Activated CD4-positive, alpha-beta T cell treated with anti-CD3 and anti-CD28 coated beads, Interleukin-2, Interleukin-6, amounts not matched to agents 100 ng/mL and 50 ng/mL, durations not matched to agents 16 hours and 8 hours (primary cell): ENCODE data around the gene MGAM2.
A peak's percentile ranks its signal among the peaks of the same experiment; 100 is the strongest.

Source experiments
- DNase-seq: peaks from one replicate; pipeline ENCODE4 v3.0.0-alpha.2; 2020

MGAM2 gene

DNA sequence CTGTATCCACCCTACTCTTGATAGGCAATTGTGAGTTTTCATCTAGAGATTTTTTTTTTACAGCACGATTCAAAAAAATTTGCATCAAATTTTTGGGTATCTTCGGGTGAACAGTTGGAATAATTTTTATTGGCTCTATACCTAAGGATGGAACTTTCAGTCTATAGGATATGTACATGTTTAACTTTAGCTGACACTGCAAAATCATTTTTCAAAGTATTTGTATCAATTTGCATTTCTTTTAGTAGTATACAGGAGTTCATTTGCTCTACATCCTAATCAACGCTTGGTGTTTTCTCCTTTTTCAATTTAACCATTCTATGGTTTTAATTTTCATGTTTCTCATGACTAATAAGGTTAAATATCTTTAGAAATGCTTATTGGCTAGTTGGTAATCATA, 11.7 kb downstream of the MGAM2 start:
- DNase-seq, result no peak

- no peak for DNase-seq
Measured at GRCh38 chr7:142125256-142125955, 13.9 kb downstream of the MGAM2 start.

- no peak for DNase-seq
Measured at GRCh38 chr7:142130267-142130666, 18.7 kb downstream of the MGAM2 start.

GRCh38 chr7:142131439-142132185, 20.1 kb downstream of the MGAM2 start:
- DNase-seq, result no peak

- no peak for DNase-seq
Measured at GRCh38 chr7:142133731-142134148, 22.2 kb downstream of the MGAM2 start.

GRCh38 chr7:142134909-142135308, 23.4 kb downstream of the MGAM2 start:
- no peak for DNase-seq

DNA sequence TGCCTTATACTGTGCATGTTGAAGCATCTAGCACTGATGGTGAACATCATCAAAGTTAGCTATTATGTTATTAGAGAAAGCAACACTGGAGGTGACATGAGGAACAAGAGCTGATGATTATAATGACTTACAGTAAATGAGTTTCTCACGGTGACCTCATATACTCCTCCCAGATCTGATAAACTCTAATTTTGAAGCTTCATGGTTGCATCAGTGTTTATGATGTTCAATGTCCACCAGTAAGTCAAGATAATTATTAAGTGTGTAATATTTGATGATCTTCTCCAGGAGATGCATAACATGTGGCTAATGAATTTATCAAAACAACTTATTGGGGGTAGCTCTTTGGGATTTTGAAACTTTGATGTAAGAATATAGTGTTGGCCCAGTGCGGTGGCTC, 27.5 kb downstream of the MGAM2 start:
- no peak for DNase-seq

DNA sequence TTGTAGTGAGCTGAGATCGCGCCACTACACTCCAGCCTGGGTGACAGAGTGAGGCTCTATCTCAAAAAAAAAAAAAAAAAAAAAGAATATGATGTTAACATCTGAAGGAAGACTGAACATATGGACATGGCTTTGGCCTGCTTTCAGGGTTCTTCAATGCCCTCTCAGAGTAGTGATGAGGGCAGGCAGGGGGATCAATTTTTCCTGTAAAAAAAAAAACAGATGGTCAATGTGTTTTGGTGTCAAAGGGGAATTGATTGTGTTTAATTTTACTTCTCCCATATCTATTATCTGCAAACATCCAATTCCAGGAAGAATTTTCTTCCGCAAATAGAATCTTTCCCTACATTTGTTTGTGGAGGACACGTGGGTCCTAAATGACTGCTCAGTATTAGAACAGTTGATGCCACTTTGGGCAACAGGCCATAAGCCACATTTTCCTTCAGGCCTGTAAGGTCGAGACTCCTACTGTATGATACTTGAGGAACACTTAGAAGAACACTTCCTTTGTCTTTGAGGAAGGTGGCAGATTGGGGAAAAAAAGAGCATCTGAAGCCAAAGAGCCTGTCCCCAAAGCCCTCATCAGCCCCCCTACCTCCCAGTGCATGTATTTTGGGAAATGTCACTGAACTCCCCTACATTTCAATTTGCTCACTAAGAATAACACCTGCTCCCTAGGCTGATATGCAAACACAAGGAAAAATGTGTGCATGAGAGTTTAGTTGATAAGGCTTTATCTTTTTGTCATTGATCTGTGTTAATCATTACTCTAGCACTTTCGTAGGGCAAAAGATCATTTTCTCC, 28.3 kb downstream of the MGAM2 start:
- no peak for DNase-seq

- no peak for DNase-seq
Measured at GRCh38 chr7:142140401-142140959, 29.0 kb downstream of the MGAM2 start.

DNA sequence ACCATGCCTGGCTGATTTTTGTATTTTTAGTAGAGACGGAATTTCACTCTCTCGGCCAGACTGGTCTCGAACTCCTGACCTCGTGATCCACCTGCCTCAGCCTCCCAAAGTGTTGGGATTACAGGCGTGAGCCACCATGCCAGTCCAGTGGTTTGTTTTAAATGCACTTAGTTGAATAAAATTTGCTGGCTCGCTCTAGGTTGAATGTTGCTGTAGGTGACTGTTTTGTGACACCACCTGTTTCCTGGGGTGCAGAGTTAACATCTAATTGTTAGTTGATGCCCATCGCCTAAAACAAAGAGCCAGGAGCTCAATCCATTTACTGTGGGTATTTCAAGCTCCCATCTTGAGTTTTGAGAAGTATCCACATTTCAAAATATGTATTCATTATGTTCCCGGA, 31.2 kb downstream of the MGAM2 start:
- no peak for DNase-seq

DNA sequence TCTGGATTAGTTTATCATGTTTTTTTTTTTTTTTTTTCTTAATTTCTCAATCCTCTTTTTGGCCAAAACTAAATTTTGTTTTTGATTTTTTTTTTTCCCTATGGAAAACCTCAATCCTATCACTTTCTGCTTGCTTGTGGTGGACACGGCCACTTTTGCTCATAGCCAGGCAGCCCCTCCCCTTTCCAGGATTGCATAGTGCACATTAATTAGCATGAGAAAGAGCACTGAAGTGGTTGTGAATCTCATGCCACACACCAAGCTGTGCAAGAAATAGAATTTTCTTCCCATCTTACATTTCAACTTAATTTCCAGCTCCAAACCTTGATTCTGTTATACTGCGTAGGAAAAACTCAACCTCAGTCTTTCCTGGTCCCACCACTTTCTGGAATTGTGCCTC, 34.6 kb downstream of the MGAM2 start:
- DNase-seq, result no peak

GRCh38 chr7:142150356-142150755, 38.8 kb downstream of the MGAM2 start:
- no peak for DNase-seq

DNA sequence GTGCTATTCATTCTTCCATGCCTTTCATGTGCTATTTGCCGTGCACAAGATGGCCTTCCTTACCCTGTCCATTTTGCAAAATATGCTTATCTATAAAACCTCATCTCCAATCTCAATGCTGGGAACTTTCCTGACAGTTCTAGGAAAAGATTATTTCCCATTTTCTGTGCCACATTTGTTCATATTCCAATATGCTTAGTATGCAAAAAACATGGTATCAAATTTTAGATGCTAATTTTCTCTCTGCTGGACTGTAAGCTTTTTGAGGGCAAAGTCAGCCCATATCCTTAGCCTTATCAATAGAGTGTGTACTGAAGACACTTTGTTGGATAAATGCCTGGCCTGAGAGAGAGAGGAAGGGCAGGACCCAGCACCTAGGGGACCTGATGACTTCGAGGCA, 39.4 kb downstream of the MGAM2 start:
- no peak for DNase-seq

DNA sequence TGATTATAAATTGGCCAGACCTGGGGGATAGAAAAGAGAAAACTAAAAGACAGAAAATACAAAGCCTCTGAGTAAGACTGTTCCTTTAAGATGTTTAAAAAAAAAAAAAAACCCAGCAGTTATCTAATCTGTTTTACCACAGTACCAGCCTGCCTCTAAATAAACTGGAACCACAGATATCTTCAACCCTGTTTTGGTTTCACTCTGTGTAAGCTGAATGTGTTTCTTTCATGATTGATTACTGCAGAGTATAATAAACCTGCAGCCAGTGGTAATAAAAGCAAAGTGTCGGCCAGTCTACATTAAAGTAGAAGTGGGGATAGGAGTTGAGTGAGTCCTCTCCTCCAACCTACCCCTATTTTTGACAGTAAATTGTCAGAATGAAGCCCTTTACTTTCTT, 40.6 kb downstream of the MGAM2 start:
- DNase-seq, result peak; percentile 8

- DNase-seq, result no peak
Measured at GRCh38 chr7:142153400-142153799, 41.9 kb downstream of the MGAM2 start.

- no peak for DNase-seq
Measured at GRCh38 chr7:142158736-142159496, 47.4 kb downstream of the MGAM2 start.

DNA sequence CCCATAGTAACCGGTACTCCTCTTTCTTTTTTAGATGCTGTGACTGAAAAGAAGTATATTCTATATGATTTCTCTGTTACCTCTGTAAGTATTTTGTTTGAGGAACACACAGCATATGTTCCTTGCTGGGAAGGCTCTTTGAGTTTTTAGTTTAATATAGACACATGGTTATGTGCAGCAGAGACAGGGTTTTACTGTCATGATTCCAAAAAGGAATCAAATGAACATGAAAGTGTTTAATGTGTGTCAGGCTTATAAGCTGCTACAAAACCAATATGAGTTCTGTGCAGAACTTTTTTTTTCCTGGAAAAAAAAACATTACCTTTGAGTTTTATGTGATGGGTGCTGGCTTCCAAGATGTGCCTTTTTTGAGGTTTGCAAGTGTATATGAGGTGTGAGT, 50.4 kb downstream of the MGAM2 start:
- no peak for DNase-seq

DNA sequence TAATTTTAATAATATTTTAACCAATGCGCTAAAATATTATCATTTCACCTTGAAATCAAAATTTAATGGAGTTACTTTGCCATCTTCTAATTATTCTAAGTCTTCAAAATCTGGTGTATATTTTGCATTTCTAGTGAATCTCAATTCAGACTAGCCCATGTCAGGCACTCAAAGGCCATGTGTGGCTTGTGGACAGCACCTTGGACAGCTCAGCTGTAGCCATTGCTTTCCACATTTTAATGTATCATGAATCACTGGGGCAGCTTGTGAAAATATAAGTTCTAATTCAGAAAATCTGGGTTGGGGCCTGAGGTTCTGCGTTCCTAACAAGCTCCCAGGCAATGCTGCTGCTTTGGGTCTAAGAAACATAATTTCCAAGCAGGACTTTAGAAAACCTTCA, 57.2 kb downstream of the MGAM2 start:
- no peak for DNase-seq

DNA sequence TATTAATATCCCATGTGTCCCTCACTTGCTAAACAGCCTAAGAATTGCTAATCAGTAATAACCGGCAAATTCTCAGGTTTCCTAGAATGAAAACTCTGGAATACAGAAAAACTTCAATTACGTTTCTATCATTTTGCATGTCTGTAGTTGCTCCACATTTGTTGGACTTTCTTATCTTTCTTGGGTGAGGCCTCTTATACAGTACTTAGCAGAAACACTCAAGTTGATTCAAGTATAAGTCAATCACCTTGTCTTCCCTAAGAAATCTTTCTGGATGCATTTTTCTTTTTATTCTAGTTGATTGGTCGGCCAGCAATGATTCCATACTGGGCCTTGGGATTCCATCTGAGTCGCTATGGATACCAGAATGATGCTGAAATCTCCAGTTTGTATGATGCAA, 61.4 kb downstream of the MGAM2 start:
- no peak for DNase-seq

DNA sequence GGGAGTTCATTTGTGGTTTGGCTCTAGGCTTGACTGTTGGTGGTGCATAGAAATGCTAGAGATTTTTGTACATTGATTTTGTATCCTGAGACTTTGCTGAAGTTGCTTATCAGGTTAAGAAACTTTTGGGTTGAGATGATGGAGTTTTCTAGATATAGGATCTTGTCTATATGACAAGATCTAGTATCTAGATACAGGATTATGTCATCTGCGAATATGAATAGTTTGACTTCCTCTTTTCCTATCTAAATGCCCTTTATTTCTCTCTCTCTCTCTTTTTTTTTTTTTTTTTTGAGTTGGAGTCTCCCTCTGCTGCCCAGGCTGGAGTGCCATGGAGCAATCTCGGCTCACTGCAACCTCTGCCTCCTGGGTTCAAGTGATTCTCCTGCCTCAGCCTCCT, 62.9 kb downstream of the MGAM2 start:
- DNase-seq, result no peak

DNA sequence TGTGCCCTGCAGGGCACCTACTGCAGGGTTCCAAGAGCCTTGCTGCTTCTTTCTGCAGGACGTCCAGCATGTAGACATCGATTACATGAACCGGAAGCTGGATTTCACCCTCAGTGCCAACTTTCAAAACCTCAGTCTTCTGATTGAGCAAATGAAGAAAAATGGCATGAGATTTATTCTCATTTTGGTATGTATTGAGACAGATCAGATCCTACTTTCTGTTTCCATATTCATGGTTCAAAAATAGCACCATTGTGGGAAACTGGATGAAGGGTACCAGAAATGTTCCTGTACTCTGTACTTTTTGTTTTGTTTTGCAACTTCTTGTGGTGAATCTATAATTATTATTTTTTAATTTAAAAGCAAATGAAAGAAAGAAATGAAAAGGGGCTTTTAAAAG, 64.1 kb downstream of the MGAM2 start:
- no peak for DNase-seq

GRCh38 chr7:142176901-142177300, 65.4 kb downstream of the MGAM2 start:
- no peak for DNase-seq

DNA sequence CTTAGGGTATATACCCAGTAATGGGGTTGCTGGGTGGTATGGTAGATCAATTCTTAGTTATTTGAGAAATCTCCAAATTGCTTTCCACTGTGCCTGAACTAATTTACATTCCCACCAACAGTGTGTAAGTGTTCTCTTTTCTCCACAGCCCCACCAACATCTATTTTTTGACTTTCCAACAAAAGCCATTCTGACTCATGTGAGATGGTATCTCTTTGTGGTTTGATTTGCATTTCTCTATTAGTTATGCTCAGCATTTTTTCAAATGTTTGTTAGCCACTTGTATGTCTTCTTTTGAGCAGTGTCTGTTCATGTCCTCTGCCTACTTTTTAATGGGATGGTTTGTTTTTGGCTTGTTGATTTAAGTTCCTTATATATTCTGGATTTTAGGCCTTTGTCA, 66.4 kb downstream of the MGAM2 start:
- DNase-seq, result no peak
